Endothelial cell of hepatic sinusoid (primary cell): ENCODE results near the gene FAM228B.

Experiments used
- in situ Hi-C: cut with HindIII; loops from 2 replicates; pipeline ENCODE4 v1.10.0; 2017; ENCODE audit warnings: low sequenced_read_pairs

The FAM228B gene

DNA sequence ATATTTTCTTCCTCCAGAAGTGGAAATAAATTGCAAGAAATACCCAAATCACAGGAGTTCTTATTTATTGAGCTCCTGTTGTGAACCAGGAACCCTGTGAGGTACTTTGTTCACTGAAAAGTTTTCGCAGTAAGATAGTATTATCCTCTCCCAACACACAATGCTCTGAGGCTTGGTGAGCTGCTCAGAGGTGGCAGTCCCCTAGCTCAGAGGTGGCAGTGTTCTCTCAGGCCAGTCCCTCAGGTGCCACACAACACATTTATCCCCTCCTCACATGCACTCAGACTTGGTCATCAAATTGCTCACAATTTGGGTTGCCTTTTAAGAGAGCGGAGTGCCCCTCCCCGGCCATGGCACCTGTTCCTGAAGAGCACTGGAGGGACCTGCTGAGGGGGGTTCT, 77.5 kb downstream of the FAM228B start:
- in situ Hi-C loops: loop anchor here (5.0 kb wide), 1 partner anchor 82 kb away; no protein-coding TSS in a partner anchor

DNA sequence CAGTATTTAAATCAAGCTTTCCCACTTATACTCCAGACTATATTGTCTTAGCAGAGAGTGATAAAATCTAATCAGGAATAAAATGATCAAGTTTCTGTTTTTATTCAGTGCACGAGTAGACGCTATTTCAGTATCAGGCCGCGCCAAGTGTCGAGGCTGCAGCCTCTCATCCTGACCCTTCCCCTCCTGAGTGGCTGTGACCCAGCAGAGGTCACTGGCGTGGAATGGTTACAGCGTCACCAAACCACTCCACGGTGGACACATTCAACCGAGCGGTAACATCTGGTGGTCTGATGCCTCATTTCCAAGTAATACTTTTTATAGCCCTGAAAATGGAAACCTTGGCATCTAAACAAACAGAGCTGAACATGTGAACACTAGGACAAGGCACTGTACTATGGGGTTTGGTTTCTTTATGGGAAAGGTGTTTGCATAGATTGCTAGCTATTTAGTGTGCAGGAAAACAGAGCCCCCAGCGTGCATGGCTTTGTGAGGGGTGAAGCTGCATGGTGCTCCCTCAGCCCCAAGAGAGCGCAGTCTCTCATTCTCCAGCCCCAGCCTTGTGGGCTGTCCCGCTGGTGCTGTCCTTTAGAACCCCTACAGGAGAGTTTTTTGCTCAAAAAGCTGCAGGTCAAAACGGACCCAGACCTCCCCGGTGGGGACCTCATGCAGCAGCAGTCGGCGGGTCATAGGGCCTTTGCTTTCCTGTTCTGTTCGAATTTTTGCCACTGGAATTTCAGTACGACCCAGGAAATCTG, 79.9 kb downstream of the FAM228B start:
- in situ Hi-C loops: loop anchor here (5.0 kb wide), 1 partner anchor 79 kb away; no protein-coding TSS in a partner anchor

DNA sequence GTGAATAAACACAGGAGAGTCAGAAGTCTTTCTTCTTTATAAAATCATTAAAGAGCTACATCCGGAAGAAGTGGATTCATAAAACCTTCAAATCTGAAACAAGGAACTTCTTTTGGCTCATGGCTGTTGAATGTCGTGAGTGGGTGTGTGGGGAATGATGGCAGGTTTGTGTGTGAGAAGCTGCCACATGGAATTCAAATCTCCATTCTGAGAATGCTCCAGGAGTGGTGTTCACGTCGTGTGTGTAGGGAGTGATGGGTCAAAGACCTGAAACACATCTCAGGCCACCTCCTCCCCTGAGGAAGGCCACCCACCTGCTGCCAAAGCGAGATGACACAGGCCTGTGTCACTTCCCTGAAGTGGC, 80.5 kb downstream of the FAM228B start:
- in situ Hi-C loops: loop anchor here (5.0 kb wide), 1 partner anchor 79 kb away; no protein-coding TSS in a partner anchor

GRCh38 chr2:24204505-24204904, 81.2 kb downstream of the FAM228B start:
- in situ Hi-C loops: loop anchor here (5.0 kb wide), 1 partner anchor 78 kb away; no protein-coding TSS in a partner anchor

- in situ Hi-C loops: no loop called here
These were observed 81.9 kb downstream of the FAM228B start for GRCh38 chr2:24205131-24205530.

- in situ Hi-C loops: no loop called here
These were observed 83.0 kb downstream of the FAM228B start for GRCh38 chr2:24206242-24206641.

- in situ Hi-C loops: no loop called here
These were observed 83.4 kb downstream of the FAM228B start for GRCh38 chr2:24206714-24207113.

DNA sequence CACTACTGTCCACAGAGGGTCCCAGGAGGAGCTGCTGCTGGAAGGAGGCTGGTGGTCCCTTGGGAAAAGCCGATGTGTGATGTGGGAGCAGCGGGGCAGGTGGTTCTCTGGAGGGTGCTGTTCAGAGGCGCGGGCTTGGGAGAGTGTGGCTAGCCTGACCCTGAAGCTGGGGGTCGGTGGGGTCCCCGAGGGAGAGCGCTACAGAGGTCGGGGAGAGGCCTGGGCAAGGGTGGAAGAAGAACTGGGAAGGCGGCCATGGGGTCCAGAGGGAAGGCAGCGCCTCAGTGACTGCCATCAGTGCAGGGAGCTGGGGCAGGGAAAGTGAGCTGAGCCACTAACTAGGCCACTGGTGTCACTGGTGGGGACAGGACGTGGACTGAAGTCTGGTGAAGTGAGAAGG, 84.1 kb downstream of the FAM228B start:
- in situ Hi-C loops: no loop called here

GRCh38 chr2:24208490-24208889, 85.2 kb downstream of the FAM228B start:
- in situ Hi-C loops: no loop called here

- in situ Hi-C loops: no loop called here
These were observed 86.3 kb downstream of the FAM228B start for GRCh38 chr2:24209389-24210105.

GRCh38 chr2:24210106-24210455, 86.8 kb downstream of the FAM228B start:
- in situ Hi-C loops: no loop called here

DNA sequence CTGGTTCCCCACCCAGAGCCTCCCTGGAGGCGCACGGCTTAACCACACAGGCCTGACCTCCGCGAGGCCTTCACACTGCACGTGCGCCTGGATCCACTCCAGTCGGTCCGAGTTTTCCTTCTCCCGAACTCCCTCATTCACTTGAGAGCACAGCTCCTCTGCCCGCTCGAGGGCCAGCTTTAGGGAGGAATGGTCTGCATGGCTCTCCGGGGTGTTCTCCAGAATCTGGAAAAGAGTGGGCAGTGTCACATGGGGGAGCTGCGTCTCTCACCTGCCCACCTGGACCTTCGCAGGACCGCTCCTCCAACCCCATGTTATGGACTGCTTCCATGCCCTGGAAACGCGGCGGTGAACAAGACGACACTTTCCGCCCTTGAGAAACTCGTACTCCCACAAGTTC, 87.5 kb downstream of the FAM228B start:
- in situ Hi-C loops: no loop called here

DNA sequence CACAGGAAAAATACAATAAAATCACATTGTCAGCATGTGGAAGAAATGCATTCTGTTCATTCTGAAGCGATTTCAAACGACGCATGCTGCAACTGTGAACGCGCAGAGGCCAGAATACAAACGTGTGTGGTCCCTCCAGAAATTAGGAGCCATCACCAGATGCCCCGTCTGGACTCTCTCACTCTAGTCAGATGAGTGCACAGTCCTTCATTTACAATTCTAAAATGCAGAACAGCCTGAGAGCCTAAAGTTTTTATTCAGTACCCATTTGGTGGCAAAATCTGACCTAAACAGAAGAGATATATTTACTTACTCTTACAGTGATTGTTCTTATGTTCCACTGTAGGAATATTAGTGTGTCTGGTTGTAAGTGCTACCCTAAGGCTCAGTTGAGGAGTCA, 88.1 kb downstream of the FAM228B start:
- in situ Hi-C loops: no loop called here

DNA sequence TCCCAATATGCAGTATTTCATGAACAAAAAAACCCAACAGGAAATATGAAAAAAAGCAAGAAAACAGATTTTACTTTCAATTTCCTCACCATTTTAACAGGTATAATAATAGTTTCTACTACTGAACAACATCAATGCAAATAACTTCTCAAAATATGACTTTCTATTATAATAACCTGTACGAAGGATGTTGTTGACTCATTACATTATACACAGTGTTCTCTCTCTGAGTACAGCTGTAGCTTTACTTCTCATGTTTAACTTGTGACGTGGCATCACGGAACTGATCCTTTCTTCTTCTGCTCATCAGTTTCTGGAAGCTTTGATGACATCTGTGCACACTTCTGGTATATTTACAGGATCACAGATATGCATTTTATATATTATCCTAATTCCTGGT, 91.6 kb downstream of the FAM228B start:
- in situ Hi-C loops: no loop called here
